ENCODE results near the gene CALHM4. TPM values are rescaled to one million over a fixed set of nuclear protein-coding genes. Genes with fewer than 3 reads are reported as not detected.

Gene CALHM4
- total and polyA plus RNA-seq, 2 experiments from 2014 or later = not detected

DNA sequence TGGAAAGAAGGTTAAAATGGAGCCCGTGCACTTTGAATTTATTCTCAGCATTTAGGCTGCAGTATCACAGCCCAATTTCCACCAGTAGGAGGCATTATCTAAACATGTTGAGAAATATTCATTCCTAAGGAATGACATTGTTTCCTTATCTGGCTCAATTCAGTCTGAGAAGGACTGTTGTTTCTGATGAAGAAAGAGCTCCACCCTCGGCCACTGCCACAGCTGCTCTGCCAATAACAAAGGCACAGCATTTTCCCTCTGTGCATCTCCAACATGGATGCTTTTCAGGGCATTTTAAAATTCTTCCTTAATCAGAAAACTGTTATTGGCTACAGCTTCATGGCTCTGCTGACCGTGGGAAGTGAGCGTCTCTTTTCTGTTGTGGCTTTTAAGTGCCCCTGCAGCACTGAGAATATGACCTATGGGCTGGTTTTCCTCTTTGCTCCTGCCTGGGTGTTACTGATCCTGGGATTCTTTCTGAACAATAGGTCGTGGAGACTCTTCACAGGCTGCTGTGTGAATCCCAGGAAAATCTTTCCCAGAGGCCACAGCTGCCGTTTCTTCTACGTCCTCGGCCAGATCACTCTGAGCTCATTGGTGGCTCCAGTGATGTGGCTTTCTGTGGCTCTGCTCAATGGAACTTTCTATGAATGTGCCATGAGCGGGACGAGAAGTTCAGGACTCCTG lies 42.0 kb upstream of the CALHM4 start, which contains the start of gene CALHM5:
Gene CALHM5 (plus strand): TSS at position 216 of the 687 bp plus-strand sequence. CDS start 58 bp downstream, at position 274.
- 27% methylated on average over 10 of the region's 10 CpGs for WGBS (ENCODE audit: low lambda C conversion rate, missing lambda C conversion rate)
- peak within 1 kb of the TSS; percentile 5 for H3K4me3 ChIP-seq
- H3K9me3 ChIP-seq (ENCODE audit: low read depth) = no peaks in the 10 kb centered on the region

DNA sequence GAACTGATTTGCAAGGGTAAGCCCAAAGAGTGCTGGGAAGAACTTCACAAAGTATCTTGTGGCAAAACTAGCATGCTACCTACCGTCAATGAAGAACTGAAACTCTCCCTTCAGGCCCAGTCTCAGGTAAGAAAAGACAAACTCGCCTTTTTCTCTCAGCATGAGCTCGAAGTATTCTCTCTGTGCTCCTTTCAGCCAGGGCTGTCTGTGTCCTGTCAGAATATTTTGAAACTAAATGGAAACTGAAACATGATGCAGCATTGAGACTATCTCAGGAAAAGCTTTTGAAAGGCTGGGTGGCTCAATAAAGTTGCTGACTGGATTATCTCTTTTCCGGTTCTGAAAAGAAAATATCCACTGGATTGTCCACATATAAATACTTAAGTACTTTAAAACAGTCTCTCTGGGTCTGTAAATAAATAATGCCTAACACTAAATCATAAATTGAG lies 41.4 kb upstream of the CALHM4 start:
- Histone ChIP-seq H2AFZ (peak overlapping the region; percentile 50), H3K27me3 (no peaks in the 10 kb centered on the region), H3K4me1 (ENCODE audit: insufficient read depth) (no peaks in the 10 kb centered on the region), H3K36me3 (replicated peaks; ENCODE audit: insufficient read depth, low read depth) (no peaks in the 10 kb centered on the region), H3K9me2 (replicated peaks; ENCODE audit: insufficient read depth) (no peaks in the 10 kb centered on the region), H3K4me2 (peak overlapping the region; percentile 66), H3K27ac (peak overlapping the region; percentile 77), H3K79me2 (no peaks in the 10 kb centered on the region), H3K9me3 (ENCODE audit: low read depth) (no peaks in the 10 kb centered on the region), H4K20me1 (ENCODE audit: insufficient read depth, poor library complexity, severe bottlenecking) (no peaks in the 10 kb centered on the region), H3K4me3 (peak overlapping the region; percentile 5)
- TF ChIP-seq EZH2phosphoT487 (IDR thresholded peaks at IDR 0.05; ENCODE audit: low read depth, severe bottlenecking, unreplicated experiment) = no peak
- TF ChIP-seq, protein P1, sequence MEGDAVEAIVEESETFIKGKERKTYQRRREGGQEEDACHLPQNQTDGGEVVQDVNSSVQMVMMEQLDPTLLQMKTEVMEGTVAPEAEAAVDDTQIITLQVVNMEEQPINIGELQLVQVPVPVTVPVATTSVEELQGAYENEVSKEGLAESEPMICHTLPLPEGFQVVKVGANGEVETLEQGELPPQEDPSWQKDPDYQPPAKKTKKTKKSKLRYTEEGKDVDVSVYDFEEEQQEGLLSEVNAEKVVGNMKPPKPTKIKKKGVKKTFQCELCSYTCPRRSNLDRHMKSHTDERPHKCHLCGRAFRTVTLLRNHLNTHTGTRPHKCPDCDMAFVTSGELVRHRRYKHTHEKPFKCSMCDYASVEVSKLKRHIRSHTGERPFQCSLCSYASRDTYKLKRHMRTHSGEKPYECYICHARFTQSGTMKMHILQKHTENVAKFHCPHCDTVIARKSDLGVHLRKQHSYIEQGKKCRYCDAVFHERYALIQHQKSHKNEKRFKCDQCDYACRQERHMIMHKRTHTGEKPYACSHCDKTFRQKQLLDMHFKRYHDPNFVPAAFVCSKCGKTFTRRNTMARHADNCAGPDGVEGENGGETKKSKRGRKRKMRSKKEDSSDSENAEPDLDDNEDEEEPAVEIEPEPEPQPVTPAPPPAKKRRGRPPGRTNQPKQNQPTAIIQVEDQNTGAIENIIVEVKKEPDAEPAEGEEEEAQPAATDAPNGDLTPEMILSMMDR (IDR thresholded peaks at IDR 0.05; ENCODE audit: poor library complexity) = no peak
- no peak for TF ChIP-seq EZH2 (IDR thresholded peaks at IDR 0.05; ENCODE audit: borderline replicate concordance)
- 36% methylated on average over 4 of the region's 4 CpGs for whole genome bisulfite sequencing (ENCODE audit: low lambda C conversion rate, missing lambda C conversion rate)
- DNase-seq (ENCODE audit: low spot score) = no peak

More for the DNA sequence above, 42.0 kb upstream of the CALHM4 start, which contains the start of gene CALHM5:
- TF ChIP-seq EZH2phosphoT487 (IDR thresholded peaks at IDR 0.05; ENCODE audit: low read depth, severe bottlenecking, unreplicated experiment) (no peak), EZH2 (IDR thresholded peaks at IDR 0.05; ENCODE audit: borderline replicate concordance) (no peak)
- TF ChIP-seq, protein P1 (IDR thresholded peaks at IDR 0.05; ENCODE audit: poor library complexity) = peak; percentile 59
- no peaks in the 10 kb centered on the region for H3K27me3 ChIP-seq
- no peaks in the 10 kb centered on the region for H3K4me1 ChIP-seq (ENCODE audit: insufficient read depth)
- peak within 1 kb of the TSS; percentile 50 for H2AFZ ChIP-seq
- no peaks in the 10 kb centered on the region for H3K9me2 ChIP-seq (replicated peaks; ENCODE audit: insufficient read depth)
- H3K27ac ChIP-seq = peak within 1 kb of the TSS; percentile 77
- DNase-seq (ENCODE audit: low spot score) = peak; percentile 68
- H3K4me2 ChIP-seq = peak within 1 kb of the TSS; percentile 66
- no peaks in the 10 kb centered on the region for H4K20me1 ChIP-seq (ENCODE audit: insufficient read depth, poor library complexity, severe bottlenecking)
- no peaks in the 10 kb centered on the region for H3K79me2 ChIP-seq
- H3K36me3 ChIP-seq (replicated peaks; ENCODE audit: insufficient read depth, low read depth) = no peaks in the 10 kb centered on the region

DNA sequence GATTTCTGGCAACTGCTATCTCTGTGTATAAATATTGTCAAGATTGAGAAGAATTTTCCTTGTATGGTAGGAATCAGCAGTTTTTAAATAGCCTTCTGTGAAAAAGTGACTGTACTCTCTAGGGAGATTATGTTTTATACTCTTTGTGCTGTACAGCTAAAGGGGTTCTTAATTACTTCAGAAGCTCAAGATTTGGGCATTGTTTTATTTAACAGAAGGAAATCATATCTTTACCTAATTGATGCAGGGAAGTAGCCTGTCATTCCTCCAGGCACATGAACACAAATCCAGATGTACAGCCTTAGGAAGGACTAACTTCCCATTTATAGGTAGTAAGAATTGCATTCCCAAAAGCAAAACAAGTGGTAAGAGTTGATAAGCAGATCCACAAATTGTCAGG lies 40.8 kb upstream of the CALHM4 start:
- no peaks in the 10 kb centered on the region for H3K9me3 ChIP-seq (ENCODE audit: low read depth)
- peak overlapping the region; percentile 5 for H3K4me3 ChIP-seq
- H2AFZ ChIP-seq = no peak overlapping the region
- peak overlapping the region; percentile 66 for H3K4me2 ChIP-seq
- no peak for TF ChIP-seq EZH2 (IDR thresholded peaks at IDR 0.05; ENCODE audit: borderline replicate concordance)
- TF ChIP-seq, protein P1 (IDR thresholded peaks at IDR 0.05; ENCODE audit: poor library complexity) = no peak
- no peak for TF ChIP-seq EZH2phosphoT487 (IDR thresholded peaks at IDR 0.05; ENCODE audit: low read depth, severe bottlenecking, unreplicated experiment)
- H3K79me2 ChIP-seq = no peaks in the 10 kb centered on the region
- H3K9me2 ChIP-seq (replicated peaks; ENCODE audit: insufficient read depth) = no peaks in the 10 kb centered on the region
- H3K27ac ChIP-seq = peak overlapping the region; percentile 77
- no peaks in the 10 kb centered on the region for H3K36me3 ChIP-seq (replicated peaks; ENCODE audit: insufficient read depth, low read depth)
- DNase-seq (ENCODE audit: low spot score) = no peak
- no peaks in the 10 kb centered on the region for H3K27me3 ChIP-seq
- H3K4me1 ChIP-seq (ENCODE audit: insufficient read depth) = no peaks in the 10 kb centered on the region
- no peaks in the 10 kb centered on the region for H4K20me1 ChIP-seq (ENCODE audit: insufficient read depth, poor library complexity, severe bottlenecking)
